ENCODE results near the gene IPO4. TPM values are rescaled to one million over a fixed set of nuclear protein-coding genes. Genes with fewer than 3 reads are reported as not detected.
"Not testable (repeated sequence)": the region's sequence is repeated elsewhere in the genome, so short reads cannot be mapped to it uniquely, and the experiment has no call there.

Gene IPO4
- total RNA-seq, 2 donors from 2014 or later = 19.3 to 78.2 TPM

DNA sequence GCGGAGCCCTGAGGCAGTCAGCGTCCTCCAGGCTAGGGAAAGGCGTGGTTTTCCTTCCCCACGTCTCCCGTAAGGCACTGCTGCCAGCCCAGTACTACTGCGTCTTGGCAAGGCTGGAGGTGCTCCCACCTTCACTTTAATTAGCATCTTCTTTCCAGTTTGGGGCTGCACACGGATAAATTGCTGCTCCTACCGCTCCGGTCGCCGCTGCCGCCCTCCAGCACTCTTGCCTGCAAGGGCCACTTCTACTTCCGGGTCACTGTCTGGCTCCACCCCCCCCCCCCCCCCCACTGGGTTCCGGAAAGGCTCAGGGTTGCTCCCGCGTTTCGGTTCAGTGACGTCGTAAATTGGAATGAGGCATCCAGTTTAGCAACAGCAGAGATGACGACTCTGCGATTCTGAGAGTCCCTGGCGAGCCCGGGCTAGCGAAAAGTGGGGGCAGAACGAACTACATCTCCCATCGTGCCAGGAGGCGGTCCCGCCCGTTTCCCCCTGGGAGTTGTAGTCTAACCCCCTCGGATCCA, 43.6 kb upstream of the IPO4 start, which contains the start of gene NEDD8:
NEDD8 (minus strand) TSS at position 247 of the 524 bp plus-strand sequence; CDS start at position 147, 100 bp downstream.
- Histone ChIP-seq H3K27me3 (no peaks in the 10 kb centered on the region), H3K4me1 (no peaks in the 10 kb centered on the region), H3K9ac (ENCODE audit: low read depth in 2 of 2, low read length in 2 of 2) (peak within 1 kb of the TSS; percentile 79 to 98), H3K9me3 (no peaks in the 10 kb centered on the region), H3K4me3 (peak within 1 kb of the TSS; percentile 92), H3K27ac (peak within 1 kb of the TSS; percentile 95), H3K36me3 (no peaks in the 10 kb centered on the region)
- intact Hi-C loops (cut with DNase I) = no loop called here
- TF ChIP-seq, protein P1, sequence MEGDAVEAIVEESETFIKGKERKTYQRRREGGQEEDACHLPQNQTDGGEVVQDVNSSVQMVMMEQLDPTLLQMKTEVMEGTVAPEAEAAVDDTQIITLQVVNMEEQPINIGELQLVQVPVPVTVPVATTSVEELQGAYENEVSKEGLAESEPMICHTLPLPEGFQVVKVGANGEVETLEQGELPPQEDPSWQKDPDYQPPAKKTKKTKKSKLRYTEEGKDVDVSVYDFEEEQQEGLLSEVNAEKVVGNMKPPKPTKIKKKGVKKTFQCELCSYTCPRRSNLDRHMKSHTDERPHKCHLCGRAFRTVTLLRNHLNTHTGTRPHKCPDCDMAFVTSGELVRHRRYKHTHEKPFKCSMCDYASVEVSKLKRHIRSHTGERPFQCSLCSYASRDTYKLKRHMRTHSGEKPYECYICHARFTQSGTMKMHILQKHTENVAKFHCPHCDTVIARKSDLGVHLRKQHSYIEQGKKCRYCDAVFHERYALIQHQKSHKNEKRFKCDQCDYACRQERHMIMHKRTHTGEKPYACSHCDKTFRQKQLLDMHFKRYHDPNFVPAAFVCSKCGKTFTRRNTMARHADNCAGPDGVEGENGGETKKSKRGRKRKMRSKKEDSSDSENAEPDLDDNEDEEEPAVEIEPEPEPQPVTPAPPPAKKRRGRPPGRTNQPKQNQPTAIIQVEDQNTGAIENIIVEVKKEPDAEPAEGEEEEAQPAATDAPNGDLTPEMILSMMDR (IDR thresholded peaks at IDR 0.05) = no peak
- DNase-seq = peak; percentile 94

DNA sequence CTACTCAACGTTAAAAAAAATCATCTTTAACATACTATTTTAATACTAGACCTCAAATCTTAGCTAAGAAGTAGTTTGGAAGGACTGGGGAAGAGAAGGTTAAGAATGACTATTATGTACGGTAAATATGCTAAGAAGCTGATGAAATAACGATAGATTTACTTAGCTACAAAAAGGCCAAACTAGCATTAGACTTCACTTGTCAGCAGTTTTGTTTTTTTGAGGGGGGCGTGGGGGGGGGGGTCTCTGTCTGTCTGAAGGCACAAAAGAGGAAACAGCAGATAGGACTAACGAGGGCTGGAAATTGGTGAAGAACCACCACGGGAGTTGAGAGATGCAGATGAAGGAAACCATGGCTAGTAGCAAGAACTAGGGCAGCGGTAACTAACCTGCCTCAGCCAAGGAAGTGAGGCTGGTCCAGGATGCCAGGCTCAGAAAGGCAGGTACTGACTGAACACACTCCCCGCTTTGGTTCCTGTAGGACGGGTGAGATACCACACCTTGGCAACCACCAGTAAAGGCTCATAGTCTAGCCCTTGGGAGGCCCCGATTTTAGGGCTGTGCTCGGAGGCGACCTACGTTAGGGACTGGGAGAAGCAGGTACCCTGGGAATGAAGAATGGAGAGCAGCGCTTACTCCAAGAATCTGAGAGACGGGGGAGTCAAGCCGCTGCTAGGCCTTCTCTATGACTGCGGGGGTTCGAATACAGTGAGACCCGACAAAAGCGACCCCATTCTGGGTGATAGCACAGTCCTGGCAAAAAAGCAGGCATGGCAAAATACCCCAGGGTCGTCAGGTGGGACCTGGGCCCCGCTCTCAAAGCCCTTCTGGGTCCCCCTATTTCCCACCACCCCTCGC, 42.9 kb upstream of the IPO4 start:
- no peak for DNase-seq

DNA sequence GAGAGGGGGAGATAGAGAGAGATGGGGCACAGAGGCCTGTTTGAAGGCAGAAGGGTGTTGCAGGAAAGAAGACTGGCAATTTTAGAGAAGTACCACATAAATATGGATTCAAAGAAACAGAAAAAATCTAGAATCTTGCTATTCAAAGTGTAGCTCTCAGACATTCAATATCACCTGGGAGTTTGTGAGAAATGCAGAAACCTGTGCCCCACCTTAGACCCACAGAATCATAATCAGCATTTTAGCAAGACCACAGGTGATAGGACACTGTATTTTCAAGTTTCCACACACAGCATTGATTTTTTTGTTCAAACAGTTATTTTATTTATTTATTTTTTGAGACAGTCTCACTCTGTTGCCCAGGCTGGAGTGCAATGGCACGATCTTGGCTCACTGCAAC, 40.3 kb upstream of the IPO4 start:
- no peak overlapping the region for H3K4me3 ChIP-seq
- no peaks in the 10 kb centered on the region for H3K9me3 ChIP-seq
- H3K4me1 ChIP-seq = no peaks in the 10 kb centered on the region
- no peak overlapping the region for H3K27ac ChIP-seq
- no peak for DNase-seq
- H3K36me3 ChIP-seq = no peaks in the 10 kb centered on the region
- no peaks in the 10 kb centered on the region for H3K27me3 ChIP-seq
- intact Hi-C loops (cut with DNase I) = no loop called here
- TF ChIP-seq, protein P1 (IDR thresholded peaks at IDR 0.05) = no peak
- no peak overlapping the region for H3K9ac ChIP-seq (ENCODE audit: low read depth in 2 of 2, low read length in 2 of 2)

More for the DNA sequence above, 42.9 kb upstream of the IPO4 start:
- intact Hi-C loops (cut with DNase I) = no loop called here
- Histone ChIP-seq H3K9ac (ENCODE audit: low read depth in 2 of 2, low read length in 2 of 2) (peak overlapping the region; percentile 79 to 98), H3K27me3 (no peaks in the 10 kb centered on the region), H3K9me3 (no peaks in the 10 kb centered on the region), H3K36me3 (no peaks in the 10 kb centered on the region), H3K4me1 (no peaks in the 10 kb centered on the region), H3K27ac (peak overlapping the region; percentile 95), H3K4me3 (peak overlapping the region; percentile 92)
- TF ChIP-seq, protein P1 (IDR thresholded peaks at IDR 0.05) = no peak

DNA sequence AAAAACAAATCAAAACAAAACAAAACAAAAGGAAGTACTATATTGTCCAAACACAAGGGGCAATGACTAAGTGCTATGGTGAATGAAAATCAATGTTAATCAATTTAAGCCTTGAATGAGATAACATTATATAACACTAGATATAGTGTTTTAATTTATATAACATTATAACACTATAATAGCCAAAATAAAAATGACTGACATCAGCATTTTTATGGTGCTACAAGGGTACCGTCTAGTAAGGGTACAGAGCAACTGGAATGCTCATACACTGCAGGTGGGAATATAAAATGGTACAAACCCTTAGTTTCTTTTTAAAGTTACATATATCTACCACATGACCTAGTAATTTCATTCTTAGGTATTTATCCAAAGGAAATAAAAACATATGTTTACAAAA, 37.9 kb upstream of the IPO4 start:
- no peaks in the 10 kb centered on the region for H3K9me3 ChIP-seq
- no peak for DNase-seq
- H3K27ac ChIP-seq = no peak overlapping the region
- H3K36me3 ChIP-seq = no peaks in the 10 kb centered on the region
- intact Hi-C loops (cut with DNase I) = no loop called here
- TF ChIP-seq, protein P1 (IDR thresholded peaks at IDR 0.05) = no peak
- H3K4me1 ChIP-seq = no peaks in the 10 kb centered on the region
- H3K27me3 ChIP-seq = no peaks in the 10 kb centered on the region
- H3K9ac ChIP-seq (ENCODE audit: low read depth in 2 of 2, low read length in 2 of 2) = no peak overlapping the region
- H3K4me3 ChIP-seq = no peak overlapping the region

DNA sequence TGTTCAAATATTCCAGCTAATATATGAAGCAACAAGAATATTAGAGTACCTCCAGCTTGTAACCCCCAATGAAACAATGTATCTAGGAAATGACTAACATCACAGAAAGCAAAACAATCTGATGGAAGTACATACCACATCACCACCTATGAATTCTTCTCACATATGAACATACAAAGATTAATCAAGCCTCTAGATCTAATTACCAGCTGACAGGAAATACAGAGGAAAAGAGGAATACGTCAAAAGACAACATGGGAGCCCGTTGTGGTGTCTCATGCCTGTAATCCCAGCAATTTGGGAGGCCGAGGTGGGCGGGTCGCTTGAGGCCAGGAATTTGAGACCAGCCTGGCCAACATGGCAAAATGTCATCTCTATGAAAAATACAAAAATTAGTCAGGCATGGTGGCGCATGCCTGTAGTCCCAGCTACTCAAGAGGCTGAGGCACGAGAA, 36.0 kb upstream of the IPO4 start:
- no peak overlapping the region for H3K4me3 ChIP-seq
- DNase-seq = no peak
- intact Hi-C loops (cut with DNase I) = no loop called here
- H3K9ac ChIP-seq (ENCODE audit: low read depth in 2 of 2, low read length in 2 of 2) = no peak overlapping the region
- H3K27ac ChIP-seq = no peak overlapping the region
- no peaks in the 10 kb centered on the region for H3K9me3 ChIP-seq
- H3K4me1 ChIP-seq = no peaks in the 10 kb centered on the region
- TF ChIP-seq, protein P1 (IDR thresholded peaks at IDR 0.05) = no peak
- no peaks in the 10 kb centered on the region for H3K36me3 ChIP-seq
- H3K27me3 ChIP-seq = no peaks in the 10 kb centered on the region

DNA sequence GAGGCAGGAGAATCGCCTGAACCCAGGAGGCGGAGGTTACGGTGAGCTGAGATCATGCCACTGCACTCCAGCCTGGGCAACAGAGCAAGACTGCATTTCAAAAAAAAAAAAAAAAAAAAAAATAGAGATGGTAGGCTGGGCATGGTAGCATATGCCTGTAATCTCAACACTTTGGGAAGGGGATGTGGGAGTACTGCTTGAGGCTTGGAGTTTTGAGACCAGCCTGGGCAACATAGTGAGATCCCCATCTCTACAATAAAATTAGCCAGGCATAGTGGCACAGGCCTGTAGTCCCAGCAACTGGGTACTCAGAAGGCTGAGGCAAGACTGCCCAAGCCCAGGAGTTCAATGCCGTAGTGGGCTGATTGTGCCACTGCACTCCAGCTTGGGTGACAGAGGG, 34.4 kb upstream of the IPO4 start:
- H3K36me3 ChIP-seq; H3K27ac ChIP-seq; H3K9me3 ChIP-seq; DNase-seq; H3K9ac ChIP-seq (ENCODE audit: low read depth in 2 of 2, low read length in 2 of 2); H3K4me1 ChIP-seq; H3K27me3 ChIP-seq; intact Hi-C loops (cut with DNase I); H3K4me3 ChIP-seq: not testable (repeated sequence)

Data from colonic mucosa (tissue), 4 donors.